CD1c-positive myeloid dendritic cell (primary cell): ENCODE results near the gene HSPA4.
A peak's percentile ranks its signal among the peaks of the same experiment; 100 is the strongest.

Experiments
- DNase-seq: peaks from one replicate; pipeline ENCODE4 v3.0.0-alpha.2; 2016; ENCODE audit errors: extremely low spot score

HSPA4 gene

DNA sequence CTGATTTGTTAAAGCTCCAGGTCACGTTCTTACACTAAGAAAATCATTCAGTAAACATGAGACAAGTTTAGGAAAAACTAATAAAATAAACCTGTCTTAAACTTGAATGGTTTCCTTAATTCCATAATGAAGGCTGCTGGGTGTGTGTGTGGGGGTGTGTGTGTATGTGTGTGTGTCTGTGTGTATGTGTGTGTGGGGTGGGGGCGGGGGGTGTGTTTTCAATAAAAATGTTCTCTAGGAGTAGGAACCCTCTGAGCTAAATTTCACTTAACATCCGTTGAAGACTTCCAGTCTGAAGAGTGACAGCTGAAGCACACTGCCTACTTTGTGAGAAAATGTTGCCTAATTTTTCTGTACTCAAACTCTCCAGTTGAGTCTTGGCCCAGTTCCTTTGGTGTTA lies 54.5 kb downstream of the HSPA4 start:
- DNase-seq, result no peak

- DNase-seq, result no peak
Observed at GRCh38 chr5:133106761-133107572, 55.2 kb downstream of the HSPA4 start.

DNA sequence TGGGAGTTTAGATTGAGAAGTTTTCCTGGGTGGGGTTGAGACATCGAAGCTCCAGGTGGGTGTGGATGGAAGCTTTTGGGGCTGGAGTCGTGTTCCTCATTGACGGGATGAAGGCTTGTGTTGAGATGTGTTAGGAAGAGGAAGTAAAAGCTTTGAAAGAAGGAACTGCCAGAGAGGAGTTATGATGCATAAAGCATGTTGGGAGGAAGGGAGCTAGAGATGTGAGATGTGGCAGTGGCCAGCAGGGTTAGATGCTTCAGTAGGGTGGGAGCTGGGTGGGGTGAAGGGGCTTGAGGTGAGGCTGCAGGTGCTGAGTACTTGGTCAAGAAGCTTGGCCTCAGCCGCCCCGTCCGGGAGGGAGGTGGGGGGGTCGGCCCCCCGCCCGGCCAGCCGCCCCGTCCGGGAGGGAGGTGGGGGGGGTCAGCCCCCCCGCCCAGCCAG lies 56.7 kb downstream of the HSPA4 start:
- peak; percentile 83 for DNase-seq

- DNase-seq, result no peak
Observed at GRCh38 chr5:133109655-133110483, 58.1 kb downstream of the HSPA4 start.

GRCh38 chr5:133110709-133111108 lies 58.9 kb downstream of the HSPA4 start:
- no peak for DNase-seq

DNA sequence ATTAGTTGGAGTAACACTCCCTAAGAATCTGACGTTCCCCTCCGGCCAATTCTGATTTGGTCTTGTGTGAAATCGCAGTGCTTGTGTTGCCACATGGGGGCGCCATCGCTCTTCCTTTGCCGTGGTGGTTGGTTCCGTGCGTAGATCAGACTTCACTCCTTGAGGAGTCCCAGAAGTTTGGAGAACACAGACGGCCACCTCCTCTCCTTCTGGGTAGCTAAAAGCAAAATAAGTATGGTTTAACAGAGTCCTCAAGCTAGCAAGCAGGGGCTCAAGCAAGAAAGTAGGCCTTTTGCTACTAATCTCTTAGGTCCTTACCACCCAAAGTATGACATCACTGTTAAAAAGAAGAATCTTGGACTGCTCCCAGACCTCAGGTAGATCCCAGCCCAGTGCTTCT lies 59.5 kb downstream of the HSPA4 start:
- peak; percentile 85 for DNase-seq

DNA sequence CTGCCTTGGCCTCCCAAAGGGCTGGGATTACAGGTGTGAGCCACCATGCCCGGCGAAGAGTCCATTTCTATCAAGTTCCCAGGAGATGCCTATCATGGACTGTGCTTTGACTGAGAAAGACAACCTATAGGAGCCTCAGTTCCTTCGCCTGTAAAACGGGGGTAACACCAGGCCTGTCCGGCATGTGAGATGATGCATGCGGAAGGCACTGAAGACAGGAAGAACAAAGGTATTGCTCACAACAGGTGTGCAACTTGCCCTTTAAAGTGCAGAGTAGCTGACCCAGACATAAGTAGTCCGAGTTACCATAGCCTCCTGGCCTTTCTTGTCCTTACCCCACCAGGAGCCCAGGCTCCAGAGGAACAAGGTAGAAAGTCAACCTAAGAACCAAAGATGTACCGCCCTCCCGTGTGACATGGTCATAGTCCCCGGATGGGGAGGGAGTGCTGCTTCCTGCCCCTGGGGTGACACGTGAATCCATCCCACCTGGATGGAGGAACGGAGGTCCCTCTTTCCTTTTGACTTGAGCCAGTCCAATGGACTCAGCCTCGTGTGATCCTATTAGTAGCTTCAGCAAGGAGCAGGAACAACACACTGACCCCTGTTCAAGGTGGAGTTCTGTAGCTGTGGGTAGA lies 60.3 kb downstream of the HSPA4 start:
- no peak for DNase-seq

GRCh38 chr5:133113331-133114061 lies 61.7 kb downstream of the HSPA4 start:
- DNase-seq, result no peak

GRCh38 chr5:133114166-133114932 lies 62.5 kb downstream of the HSPA4 start:
- DNase-seq, result no peak

GRCh38 chr5:133114933-133115310 lies 63.1 kb downstream of the HSPA4 start:
- no peak for DNase-seq

- no peak for DNase-seq
Observed at GRCh38 chr5:133116601-133117000, 64.8 kb downstream of the HSPA4 start.

- DNase-seq, result no peak
Observed at GRCh38 chr5:133117166-133117911, 65.5 kb downstream of the HSPA4 start.

GRCh38 chr5:133117912-133118445 lies 66.2 kb downstream of the HSPA4 start:
- no peak for DNase-seq

GRCh38 chr5:133118741-133119140 lies 66.9 kb downstream of the HSPA4 start:
- no peak for DNase-seq

- DNase-seq, result no peak
Observed at GRCh38 chr5:133119233-133119711, 67.5 kb downstream of the HSPA4 start.

GRCh38 chr5:133120156-133120750 lies 68.4 kb downstream of the HSPA4 start:
- DNase-seq, result no peak

DNA sequence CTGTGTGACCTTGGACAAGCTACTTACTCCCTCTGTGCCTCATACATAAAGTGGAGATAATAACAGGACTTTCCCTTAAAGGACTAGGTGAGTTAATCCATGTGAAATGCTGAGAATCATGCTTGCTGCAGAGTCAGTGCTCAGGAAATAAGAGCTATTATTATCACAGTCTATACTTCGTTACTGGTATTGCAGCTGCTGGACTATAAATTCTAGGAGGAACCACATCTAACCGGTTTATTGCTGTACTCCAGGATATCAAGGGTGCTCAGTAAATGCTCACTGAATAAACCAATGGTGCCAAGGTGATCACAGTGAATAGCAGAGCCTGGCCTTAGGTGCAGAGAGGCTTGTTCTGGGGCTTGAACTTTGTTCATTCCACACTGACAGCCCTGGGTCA lies 69.3 kb downstream of the HSPA4 start:
- no peak for DNase-seq

DNA sequence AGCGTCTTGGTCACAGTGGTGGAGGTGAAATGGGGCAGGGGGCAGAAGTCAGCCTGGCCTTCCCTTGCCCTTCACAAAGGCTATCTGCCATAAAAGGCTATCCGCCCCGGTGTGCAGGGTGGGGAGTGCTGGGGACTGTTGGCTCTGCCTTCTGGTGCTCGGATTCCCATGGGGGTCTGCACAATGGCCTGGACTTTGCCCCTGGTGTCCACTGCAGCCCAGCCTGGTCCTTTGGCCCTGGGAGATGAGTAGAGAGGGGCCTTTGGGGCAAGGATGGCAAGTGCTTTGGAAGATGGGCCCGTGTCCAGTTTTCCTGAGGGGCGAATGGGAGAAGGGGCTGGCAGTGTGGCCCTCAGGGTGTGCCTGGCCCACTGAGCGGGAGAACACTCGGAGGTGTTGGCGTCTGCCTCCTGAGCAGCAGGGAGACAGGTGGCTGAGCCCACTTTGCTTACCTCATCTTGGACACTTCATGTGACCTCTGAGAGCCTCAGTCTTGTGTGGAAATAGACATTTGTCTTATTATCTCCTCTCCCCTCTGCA lies 69.9 kb downstream of the HSPA4 start:
- no peak for DNase-seq

GRCh38 chr5:133122711-133123110 lies 70.9 kb downstream of the HSPA4 start:
- no peak for DNase-seq
